CD4-positive, CD25-positive, alpha-beta regulatory T cell (primary cell): ENCODE results near the gene HECTD1. TPM values are rescaled to one million over a fixed set of nuclear protein-coding genes. Genes with fewer than 3 reads are reported as not detected.
A peak's percentile ranks its signal among the peaks of the same experiment; 100 is the strongest.

Experiments
- ATAC-seq, 2 donors: fragments of 150-1000 bp; cut with Tn5 transposase; one replicate each; pipeline ENCODE4 v1.10.0; 2021; ENCODE audit warnings: low read depth in 2 of 2, moderate number of reproducible peaks in 2 of 2, moderate library complexity in 1 of 2
- DNase-seq, 3 donors: peaks; one replicate each; pipeline versions ENCODE4 v3.0.0 to v3.0.0-alpha.2; 2012 to 2022; ENCODE audit warnings: mixed read lengths in 1 of 3
- H3K27ac ChIP-seq: one replicate; pipeline ENCODE4 v1.7.0; 2013; ENCODE audit warnings: mild to moderate bottlenecking, low read length; ENCODE audit not compliant: insufficient read depth, poor library complexity, severe bottlenecking
- H3K27me3 ChIP-seq: one replicate; pipeline ENCODE4 v1.7.0; 2013; ENCODE audit warnings: low read length; ENCODE audit not compliant: control insufficient read depth, insufficient read depth
- H3K36me3 ChIP-seq: one replicate; pipeline ENCODE4 v1.7.0; 2013; ENCODE audit warnings: mild to moderate bottlenecking, low read length, moderate library complexity; ENCODE audit not compliant: control insufficient read depth, insufficient read depth
- H3K4me1 ChIP-seq: 2 replicates; pipeline ENCODE4 v1.7.0; 2013; ENCODE audit warnings: mild to moderate bottlenecking, low read length; ENCODE audit not compliant: insufficient read depth, control insufficient read depth, poor library complexity, severe bottlenecking
- H3K4me3 ChIP-seq: one replicate; pipeline ENCODE4 v1.7.0; 2013; ENCODE audit warnings: low read depth, mild to moderate bottlenecking, low read length, moderate library complexity
- H3K9me3 ChIP-seq, 2 experiments: 1 replicate in 1 of 2; 2 replicates in 1 of 2; pipeline ENCODE4 v1.7.0; 2013; ENCODE audit warnings: low read length in 2 of 2, mild to moderate bottlenecking in 1 of 2, moderate library complexity in 1 of 2; ENCODE audit not compliant: control insufficient read depth in 2 of 2
- H3K27ac Mint-ChIP-seq, 3 donors: one replicate each; pipeline ENCODE4 v1.8.0; 2020 to 2022; ENCODE audit warnings: mild to moderate bottlenecking in 3 of 3, mixed read lengths in 3 of 3, moderate library complexity in 2 of 3
- H3K27me3 Mint-ChIP-seq: one replicate; pipeline ENCODE4 v1.8.0; 2022; ENCODE audit warnings: mild to moderate bottlenecking, mixed read lengths
- H3K36me3 Mint-ChIP-seq: one replicate; pipeline ENCODE4 v1.8.0; 2020; ENCODE audit warnings: mixed read lengths
- H3K4me1 Mint-ChIP-seq, 4 donors: one replicate each; pipeline ENCODE4 v1.8.0; 2020 to 2022; ENCODE audit warnings: mixed read lengths in 4 of 4, mild to moderate bottlenecking in 1 of 4
- H3K4me3 Mint-ChIP-seq, 4 donors: one replicate each; pipeline ENCODE4 v1.8.0; 2020 to 2022; ENCODE audit warnings: mild to moderate bottlenecking in 4 of 4, mixed read lengths in 4 of 4, moderate library complexity in 3 of 4
- H3K9me3 Mint-ChIP-seq, 7 donors: one replicate each; pipeline ENCODE4 v1.8.0; 2020 to 2022; ENCODE audit warnings: mixed read lengths in 7 of 7, mild to moderate bottlenecking in 3 of 7, moderate library complexity in 2 of 7
- polyA plus RNA-seq, 4 donors: library from polyadenylated mRNA; unstranded; fragments of 300-500 nt; fragmentation: Illumina TruSeq; gene quantifications; one replicate each; pipeline ENCODE4 v1.2.3, GENCODE V29; 2021
- total RNA-seq: library from RNA; stranded (reverse); gene quantifications from one replicate; pipeline ENCODE4 v1.2.3, GENCODE V29; 2022

The HECTD1 gene
- total and polyA plus RNA-seq, 5 donors from 2014 or later = 25.3 to 172 (median 27.1) TPM

- H3K4me3 ChIP-seq = no peak overlapping the region
- no peaks in the 10 kb centered on the region for H3K4me1 Mint-ChIP-seq
- ATAC-seq (no peak), DNase-seq (no peak)
- no peak overlapping the region for H3K27ac Mint-ChIP-seq
- H3K27me3 Mint-ChIP-seq = no peaks in the 10 kb centered on the region
- no peak overlapping the region for H3K4me3 Mint-ChIP-seq
- no peaks in the 10 kb centered on the region for H3K27me3 ChIP-seq
- no peaks in the 10 kb centered on the region for H3K9me3 ChIP-seq
- peaks cover 3% of the 10 kb centered on the region for H3K36me3 Mint-ChIP-seq
- no peaks in the 10 kb centered on the region for H3K4me1 ChIP-seq
- no peaks in the 10 kb centered on the region for H3K9me3 Mint-ChIP-seq
- H3K36me3 ChIP-seq = peaks cover 7% of the 10 kb centered on the region
- no peak overlapping the region for H3K27ac ChIP-seq
Measured at GRCh38 chr14:31083781-31084180, 123.8 kb downstream of the HECTD1 start.

- Histone ChIP-seq H3K4me1 (no peaks in the 10 kb centered on the region), H3K9me3 (no peaks in the 10 kb centered on the region), H3K27me3 (no peaks in the 10 kb centered on the region), H3K36me3 (peaks cover 7% of the 10 kb centered on the region), H3K4me3 (no peak overlapping the region), H3K27ac (no peak overlapping the region)
- Mint-ChIP-seq H3K36me3 (peaks cover 13% of the 10 kb centered on the region), H3K27me3 (no peaks in the 10 kb centered on the region), H3K27ac (no peak overlapping the region), H3K4me1 (peaks cover 0 to 7% (median 0%) of the 10 kb centered on the region in 4 donors), H3K4me3 (no peak overlapping the region), H3K9me3 (peaks cover 0 to 1% (median 0%) of the 10 kb centered on the region in 7 donors)
- no peak for ATAC-seq
- DNase-seq = no peak
Measured at GRCh38 chr14:31080484-31080883, 127.1 kb downstream of the HECTD1 start.

- Histone ChIP-seq H3K4me3 (no peak overlapping the region), H3K27ac (no peak overlapping the region), H3K36me3 (peaks cover 7% of the 10 kb centered on the region), H3K4me1 (no peaks in the 10 kb centered on the region), H3K9me3 (no peaks in the 10 kb centered on the region), H3K27me3 (no peaks in the 10 kb centered on the region)
- peaks cover 17% of the 10 kb centered on the region for H3K36me3 Mint-ChIP-seq
- peaks cover 0 to 2% (median 2%) of the 10 kb centered on the region in 7 donors for H3K9me3 Mint-ChIP-seq
- peaks cover 0 to 7% (median under 1%) of the 10 kb centered on the region in 4 donors for H3K4me1 Mint-ChIP-seq
- ATAC-seq (no peak), DNase-seq (no peak)
- no peaks in the 10 kb centered on the region for H3K27me3 Mint-ChIP-seq
- H3K27ac Mint-ChIP-seq = no peak overlapping the region
- no peak overlapping the region for H3K4me3 Mint-ChIP-seq
Measured at GRCh38 chr14:31080056-31080455, 127.5 kb downstream of the HECTD1 start.

- DNase-seq (no peak), ATAC-seq (no peak)
- Histone ChIP-seq H3K36me3 (peaks cover 5% of the 10 kb centered on the region), H3K4me1 (no peaks in the 10 kb centered on the region), H3K9me3 (no peaks in the 10 kb centered on the region), H3K27me3 (no peaks in the 10 kb centered on the region), H3K4me3 (no peak overlapping the region), H3K27ac (no peak overlapping the region)
- peaks cover 0 to 5% (median 3%) of the 10 kb centered on the region in 7 donors for H3K9me3 Mint-ChIP-seq
- peak overlapping the region in 1 of 3 donors; percentile 62 for H3K27ac Mint-ChIP-seq
- no peaks in the 10 kb centered on the region for H3K27me3 Mint-ChIP-seq
- peaks cover 20% of the 10 kb centered on the region for H3K36me3 Mint-ChIP-seq
- H3K4me1 Mint-ChIP-seq = peaks cover 0 to 7% (median 2%) of the 10 kb centered on the region in 4 donors
- H3K4me3 Mint-ChIP-seq = no peak overlapping the region
Measured at GRCh38 chr14:31078766-31079165, 128.8 kb downstream of the HECTD1 start.

GRCh38 chr14:31075144-31075543, 132.4 kb downstream of the HECTD1 start:
- Histone ChIP-seq H3K4me1 (no peaks in the 10 kb centered on the region), H3K27ac (no peak overlapping the region), H3K9me3 (no peaks in the 10 kb centered on the region), H3K27me3 (no peaks in the 10 kb centered on the region), H3K4me3 (no peak overlapping the region), H3K36me3 (peaks cover 9% of the 10 kb centered on the region)
- Mint-ChIP-seq H3K27me3 (no peaks in the 10 kb centered on the region), H3K27ac (peak overlapping the region in 1 of 3 donors; percentile 9), H3K9me3 (peaks cover 0 to 5% (median 3%) of the 10 kb centered on the region in 7 donors), H3K36me3 (peaks cover 30% of the 10 kb centered on the region), H3K4me3 (no peak overlapping the region), H3K4me1 (peaks cover 0 to 7% (median 2%) of the 10 kb centered on the region in 4 donors)
- ATAC-seq (no peak), DNase-seq (no peak)

GRCh38 chr14:31071151-31071550, 136.4 kb downstream of the HECTD1 start:
- Histone ChIP-seq H3K4me1 (no peaks in the 10 kb centered on the region), H3K27me3 (no peaks in the 10 kb centered on the region), H3K36me3 (peaks cover 22% of the 10 kb centered on the region), H3K27ac (no peak overlapping the region), H3K9me3 (no peaks in the 10 kb centered on the region), H3K4me3 (no peak overlapping the region)
- Mint-ChIP-seq H3K27me3 (no peaks in the 10 kb centered on the region), H3K36me3 (peaks cover 38% of the 10 kb centered on the region), H3K4me3 (no peak overlapping the region), H3K9me3 (peaks cover 0 to 5% (median 2%) of the 10 kb centered on the region in 7 donors), H3K4me1 (peaks cover 0 to 10% (median 3%) of the 10 kb centered on the region in 4 donors), H3K27ac (no peak overlapping the region)
- no peak for ATAC-seq
- no peak for DNase-seq

- Mint-ChIP-seq H3K9me3 (peaks cover 0 to 5% (median 2%) of the 10 kb centered on the region in 7 donors), H3K4me3 (no peak overlapping the region), H3K36me3 (peaks cover 36% of the 10 kb centered on the region), H3K4me1 (peaks cover 0 to 13% (median 3%) of the 10 kb centered on the region in 4 donors), H3K27me3 (no peaks in the 10 kb centered on the region), H3K27ac (no peak overlapping the region)
- H3K36me3 ChIP-seq = peaks cover 23% of the 10 kb centered on the region
- no peak overlapping the region for H3K4me3 ChIP-seq
- no peaks in the 10 kb centered on the region for H3K9me3 ChIP-seq
- no peak for DNase-seq
- no peaks in the 10 kb centered on the region for H3K4me1 ChIP-seq
- no peak for ATAC-seq
- no peaks in the 10 kb centered on the region for H3K27me3 ChIP-seq
- no peak overlapping the region for H3K27ac ChIP-seq
Measured at GRCh38 chr14:31070431-31070830, 137.2 kb downstream of the HECTD1 start.

GRCh38 chr14:31069343-31069742, 138.2 kb downstream of the HECTD1 start:
- Mint-ChIP-seq H3K27me3 (no peaks in the 10 kb centered on the region), H3K4me3 (no peak overlapping the region), H3K36me3 (peaks cover 30% of the 10 kb centered on the region), H3K9me3 (no peaks in the 10 kb centered on the region), H3K4me1 (peaks cover 0 to 13% (median 1%) of the 10 kb centered on the region in 4 donors), H3K27ac (no peak overlapping the region)
- ATAC-seq (no peak), DNase-seq (no peak)
- Histone ChIP-seq H3K4me1 (no peaks in the 10 kb centered on the region), H3K4me3 (no peak overlapping the region), H3K9me3 (no peaks in the 10 kb centered on the region), H3K36me3 (peaks cover 20% of the 10 kb centered on the region), H3K27me3 (no peaks in the 10 kb centered on the region), H3K27ac (no peak overlapping the region)
